Stimulated activated CD4-positive, alpha-beta T cell treated with anti-CD3 and anti-CD28 coated beads, Interleukin-12 subunit alpha, Interleukin-12 subunit beta, amount 100 ng/mL, for 4 hours (primary cell): ENCODE measurements around the gene GTF3C6.
"Not testable (repeated sequence)": the region's sequence is repeated elsewhere in the genome, so short reads cannot be mapped to it uniquely, and the experiment has no call there.

ENCODE experiments used
- DNase-seq: peaks from one replicate; pipeline ENCODE4 v3.0.0-alpha.2; 2020

GTF3C6 gene, protein sequence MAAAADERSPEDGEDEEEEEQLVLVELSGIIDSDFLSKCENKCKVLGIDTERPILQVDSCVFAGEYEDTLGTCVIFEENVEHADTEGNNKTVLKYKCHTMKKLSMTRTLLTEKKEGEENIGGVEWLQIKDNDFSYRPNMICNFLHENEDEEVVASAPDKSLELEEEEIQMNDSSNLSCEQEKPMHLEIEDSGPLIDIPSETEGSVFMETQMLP

DNA sequence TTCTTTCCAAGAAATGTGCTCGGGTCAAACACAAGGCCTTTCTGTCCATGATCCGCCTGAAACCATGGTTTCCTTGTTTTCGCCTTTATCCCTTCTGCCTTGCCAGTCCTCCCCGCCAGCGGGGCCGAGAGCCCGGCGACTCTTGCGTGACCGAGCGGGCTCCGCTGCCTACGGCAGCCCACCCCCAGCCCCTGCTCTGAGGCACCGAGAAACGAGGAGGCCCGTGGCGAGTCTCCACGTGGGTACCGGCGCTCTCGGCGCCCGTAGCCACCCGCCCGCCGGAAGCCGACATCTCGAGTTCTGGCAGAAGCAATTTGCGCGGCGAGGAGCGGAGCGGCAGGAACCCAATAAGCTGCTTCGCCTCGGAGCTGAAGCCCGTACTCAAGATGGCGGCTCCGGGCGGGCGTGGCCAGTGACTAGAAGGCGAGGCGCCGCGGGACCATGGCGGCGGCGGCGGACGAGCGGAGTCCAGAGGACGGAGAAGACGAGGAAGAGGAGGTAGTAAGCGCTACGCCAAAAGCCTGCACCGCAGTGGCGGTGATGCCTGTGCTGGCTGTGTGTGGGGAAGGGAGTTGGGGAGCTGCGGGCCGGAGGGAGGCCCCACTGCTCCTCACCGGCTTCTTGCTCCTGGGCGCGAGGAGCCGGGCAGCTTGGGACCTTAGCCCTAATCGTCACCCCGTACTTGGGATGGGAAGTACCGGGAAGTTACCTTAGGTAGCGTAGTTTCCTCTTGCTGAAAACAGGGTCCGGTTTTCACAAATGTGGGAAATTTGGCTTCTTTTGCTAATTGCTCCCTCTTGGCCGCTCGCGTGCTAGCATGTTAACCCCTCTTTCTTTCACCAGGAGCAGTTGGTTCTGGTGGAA is at the start of gene GTF3C6:
TSS of gene GTF3C6 (plus strand) at position 378 of the 864 bp plus-strand sequence. CDS start at position 442, 64 bp downstream.
- DNase-seq: peak; percentile 91

DNA sequence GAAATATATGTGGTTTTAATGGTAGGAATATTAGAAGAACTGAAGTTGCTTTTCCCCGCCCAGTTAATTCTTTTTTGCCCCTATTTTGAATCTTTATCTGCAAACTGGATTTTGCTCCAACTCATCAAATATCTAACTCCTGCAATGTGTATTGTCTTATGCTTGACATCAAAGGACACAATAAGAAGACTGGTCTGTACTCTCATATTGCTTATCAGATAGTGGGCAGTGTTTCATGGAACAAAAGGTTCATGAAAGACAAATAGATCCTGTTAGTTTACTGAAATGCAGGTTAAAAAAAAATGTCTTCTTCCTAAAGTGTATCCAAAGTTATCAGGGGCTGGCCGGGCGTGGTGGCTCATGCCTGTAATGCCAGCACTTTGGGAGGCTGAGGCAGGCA is 27.7 kb upstream of the GTF3C6 start:
- no peak for DNase-seq

DNA sequence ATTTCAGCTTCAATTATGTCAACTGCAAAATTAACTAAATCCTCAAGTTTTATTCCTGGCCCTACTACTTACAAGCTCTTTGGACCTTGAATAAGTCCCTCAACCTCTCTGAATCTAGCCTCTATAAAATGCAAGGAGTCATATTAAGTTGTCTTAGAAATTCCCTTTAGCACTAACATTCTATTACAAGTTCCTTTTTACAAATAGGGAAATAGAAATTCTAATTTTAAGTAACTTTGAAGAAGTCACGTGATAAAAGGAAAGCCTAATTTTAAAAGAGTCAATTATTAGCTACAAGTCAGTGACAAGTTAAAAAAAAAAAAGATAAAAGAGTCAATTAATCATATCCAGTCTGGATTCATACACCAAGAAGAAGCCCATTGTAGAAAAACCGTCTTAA is 24.6 kb upstream of the GTF3C6 start:
- no peak for DNase-seq

DNA sequence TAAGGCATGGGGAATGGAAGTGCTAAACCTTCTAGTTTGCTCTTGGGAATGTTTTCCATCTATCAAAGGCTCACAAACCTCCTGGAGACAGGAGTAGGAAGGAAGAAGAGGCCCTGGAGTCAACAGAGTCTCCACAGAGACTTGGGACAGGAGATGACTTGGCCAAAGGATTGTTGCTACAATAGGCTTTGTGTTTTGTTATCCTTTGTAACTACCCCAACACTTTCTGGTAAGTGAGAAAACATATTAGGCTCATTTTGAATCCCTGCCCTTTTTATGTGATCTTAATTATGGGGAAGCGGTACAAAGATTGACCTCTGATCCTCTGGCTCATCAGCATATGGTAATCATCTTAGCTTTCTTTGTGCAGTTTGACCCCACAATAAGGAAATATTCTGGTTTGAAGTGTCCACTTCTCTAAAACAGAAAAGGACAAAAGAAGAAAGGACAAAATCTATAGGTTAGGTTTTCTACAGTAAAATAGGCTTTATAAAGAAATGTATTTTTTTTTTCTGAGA is 24.1 kb upstream of the GTF3C6 start:
- DNase-seq: no peak

DNA sequence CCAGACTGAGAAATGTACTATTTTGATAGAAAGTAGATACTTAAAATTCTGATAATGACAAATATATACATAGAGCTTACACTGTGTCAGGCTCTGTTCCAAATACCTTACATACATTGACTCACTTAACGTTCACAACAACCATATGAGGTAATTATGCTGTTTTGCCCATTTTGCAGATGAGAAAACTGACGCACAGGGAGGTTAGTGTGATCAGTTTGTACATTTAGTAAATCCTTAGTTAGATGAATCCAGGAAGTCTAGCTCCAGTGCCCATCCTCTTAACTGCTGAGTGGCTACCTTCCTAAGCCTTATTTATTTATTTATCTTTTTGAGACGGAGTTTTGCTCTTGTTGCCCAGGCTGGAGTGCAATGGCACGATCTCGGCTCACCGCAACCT is 23.3 kb upstream of the GTF3C6 start:
- DNase-seq: no peak

DNA sequence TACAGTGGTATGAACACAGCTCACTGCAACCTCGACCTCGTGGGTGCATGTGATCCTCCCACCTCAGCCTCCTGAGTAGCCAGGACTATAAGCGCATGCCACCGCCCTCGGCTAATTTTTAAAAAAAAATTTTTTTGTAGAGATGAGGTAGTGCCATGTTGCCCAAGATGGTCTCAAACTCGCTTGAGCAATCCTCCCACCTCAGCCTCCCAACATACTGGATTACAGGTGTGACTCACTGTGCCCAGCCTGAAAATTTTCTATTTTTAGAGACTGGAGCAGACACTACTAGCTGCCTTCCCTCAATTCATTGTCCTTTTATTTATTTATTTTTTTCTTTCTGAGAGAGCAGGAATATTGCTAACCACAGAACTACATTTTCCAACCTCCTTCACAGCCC is 20.3 kb upstream of the GTF3C6 start:
- no peak for DNase-seq

DNA sequence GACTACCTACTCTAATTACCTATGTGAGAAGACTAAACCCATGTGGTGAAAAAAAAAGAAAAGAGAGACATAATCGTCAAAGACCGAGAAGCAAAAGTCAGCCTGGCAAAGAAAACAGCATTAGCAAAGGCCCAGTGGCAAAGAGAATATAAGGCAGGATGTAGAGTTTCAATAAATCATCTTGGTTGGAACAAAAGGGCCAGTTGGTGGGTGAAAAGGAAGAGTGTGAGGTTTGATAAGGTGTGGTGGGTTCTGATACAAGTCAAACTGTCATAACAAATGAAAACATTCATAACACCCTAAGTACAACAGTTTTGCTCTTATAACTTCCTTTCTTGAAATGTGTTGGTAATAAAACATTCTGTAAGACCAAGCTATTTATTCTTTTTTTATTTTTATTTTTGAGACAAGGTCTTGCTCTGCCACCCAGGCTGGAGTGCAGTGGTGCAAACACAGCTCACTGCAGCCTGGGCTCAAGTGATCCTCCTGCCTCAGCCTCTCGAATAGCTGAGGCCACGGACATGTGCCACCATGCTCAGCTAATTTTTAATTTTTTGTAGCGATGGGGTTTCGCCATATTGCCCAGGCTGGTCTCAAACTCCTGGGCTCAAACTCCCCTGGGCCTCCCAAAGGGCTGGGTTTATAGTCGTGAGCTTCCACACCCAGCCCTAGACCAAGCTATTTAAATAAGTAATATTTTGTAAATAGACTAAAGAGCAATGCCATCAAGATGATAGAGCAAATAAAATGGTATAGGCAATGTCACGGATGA is 18.9 kb upstream of the GTF3C6 start:
- DNase-seq: no peak

DNA sequence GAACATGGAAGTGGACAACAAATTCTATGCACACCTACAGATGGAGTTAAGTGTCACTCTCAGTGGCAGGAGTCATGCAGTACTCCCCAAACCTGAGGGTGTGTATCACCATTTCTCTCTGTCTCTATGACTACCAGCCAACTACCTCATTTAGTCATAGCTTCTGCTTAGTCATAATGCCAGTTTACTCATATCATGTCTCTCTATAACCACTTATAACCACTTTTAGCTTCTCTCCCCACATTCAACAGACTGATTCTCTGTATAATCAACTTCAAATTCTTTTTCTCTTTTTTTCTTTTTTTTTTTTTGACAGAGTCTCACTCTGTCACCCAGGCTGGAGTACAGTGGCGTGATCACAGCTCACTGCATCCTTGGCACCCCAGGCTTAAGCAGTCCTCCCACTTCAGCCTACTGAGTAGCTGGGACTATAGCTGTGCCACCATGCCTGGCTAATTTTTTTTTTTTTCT is 13.8 kb upstream of the GTF3C6 start:
- DNase-seq: peak; percentile 27

DNA sequence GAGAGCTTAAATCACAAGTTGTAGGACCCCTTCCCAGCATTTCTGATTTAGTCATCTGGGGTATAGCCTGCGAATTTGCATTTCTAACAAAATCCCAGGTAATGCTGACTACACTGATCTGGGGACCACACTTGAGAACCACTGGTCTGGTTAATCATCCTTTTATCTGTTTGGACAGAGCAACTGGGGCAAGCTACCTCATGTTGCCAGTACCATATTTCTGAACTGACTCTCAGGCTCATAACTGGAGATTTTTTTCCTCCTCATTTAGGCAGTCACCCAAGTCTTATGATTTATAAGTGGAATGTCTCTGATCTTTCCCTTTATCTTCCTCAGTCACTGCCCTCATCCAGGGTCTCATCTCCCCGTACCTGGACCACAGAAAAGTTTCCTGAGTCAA is 12.0 kb upstream of the GTF3C6 start:
- DNase-seq: no peak

DNA sequence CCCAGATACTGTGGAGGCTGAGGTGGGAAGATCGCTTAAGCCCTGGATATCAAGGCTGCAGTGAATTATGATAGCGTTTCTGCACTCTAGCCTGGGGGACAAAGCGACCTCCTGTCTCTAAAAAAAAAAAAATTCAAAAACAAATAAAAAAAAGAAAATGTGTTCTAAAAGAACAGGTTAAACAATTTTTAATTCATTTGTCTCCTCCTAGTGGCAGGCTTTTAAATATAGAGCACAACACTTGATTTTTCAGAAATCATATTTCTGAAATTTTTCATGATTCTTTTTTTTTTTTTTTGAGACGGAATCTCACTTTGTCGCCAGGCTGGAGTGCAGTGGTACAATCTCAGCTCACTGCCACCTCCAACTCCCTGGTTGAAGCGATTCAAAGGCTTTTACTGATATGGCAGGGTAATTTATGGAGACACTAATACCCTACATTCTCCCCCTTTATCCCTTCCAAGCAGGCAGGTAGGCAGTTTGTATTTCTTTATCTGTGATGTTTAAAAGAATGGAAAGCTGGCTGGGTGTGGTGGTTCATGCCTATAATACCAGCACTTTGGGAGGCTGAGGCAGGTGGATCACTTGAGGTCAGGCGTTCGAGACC is 8.7 kb upstream of the GTF3C6 start:
- no peak for DNase-seq

DNA sequence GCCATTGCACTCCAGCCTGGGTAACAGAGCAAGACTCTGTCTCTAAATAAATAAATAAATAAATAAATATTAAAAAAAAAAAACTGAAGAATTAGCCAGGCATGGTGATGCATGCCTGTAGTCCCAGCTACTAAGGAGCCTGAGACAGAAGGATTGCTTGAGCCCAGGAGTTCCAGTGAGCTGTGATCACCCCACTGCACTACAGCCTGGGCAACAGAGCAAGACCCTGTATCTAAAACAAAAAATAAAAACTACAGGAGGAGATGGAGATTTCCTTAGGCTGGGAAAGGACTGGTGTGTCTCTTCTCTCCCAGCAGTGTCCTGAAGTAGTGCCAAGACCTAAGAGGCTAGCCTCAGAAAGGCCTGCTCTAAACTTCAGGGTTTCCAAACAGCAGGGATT is 8.1 kb upstream of the GTF3C6 start:
- no peak for DNase-seq

DNA sequence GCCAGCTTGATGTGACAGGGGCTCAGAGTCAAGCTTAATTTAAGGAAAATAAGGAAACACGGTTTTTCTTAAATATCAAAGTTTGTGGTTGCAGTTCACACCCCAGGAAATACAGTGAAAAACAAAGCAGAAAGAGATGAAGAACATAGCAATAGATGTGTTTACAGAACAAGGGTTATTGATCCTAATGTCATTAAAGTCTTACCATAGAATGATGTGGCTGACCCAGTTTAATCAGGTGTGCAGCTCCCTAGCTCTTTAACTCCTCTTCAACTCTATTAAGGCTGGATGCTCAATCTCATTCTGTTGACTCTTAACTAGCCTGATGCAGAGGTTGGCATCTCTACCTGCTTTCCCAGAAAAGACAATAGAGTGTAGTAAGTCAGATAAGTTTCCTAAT is 7.5 kb upstream of the GTF3C6 start:
- DNase-seq: no peak

DNA sequence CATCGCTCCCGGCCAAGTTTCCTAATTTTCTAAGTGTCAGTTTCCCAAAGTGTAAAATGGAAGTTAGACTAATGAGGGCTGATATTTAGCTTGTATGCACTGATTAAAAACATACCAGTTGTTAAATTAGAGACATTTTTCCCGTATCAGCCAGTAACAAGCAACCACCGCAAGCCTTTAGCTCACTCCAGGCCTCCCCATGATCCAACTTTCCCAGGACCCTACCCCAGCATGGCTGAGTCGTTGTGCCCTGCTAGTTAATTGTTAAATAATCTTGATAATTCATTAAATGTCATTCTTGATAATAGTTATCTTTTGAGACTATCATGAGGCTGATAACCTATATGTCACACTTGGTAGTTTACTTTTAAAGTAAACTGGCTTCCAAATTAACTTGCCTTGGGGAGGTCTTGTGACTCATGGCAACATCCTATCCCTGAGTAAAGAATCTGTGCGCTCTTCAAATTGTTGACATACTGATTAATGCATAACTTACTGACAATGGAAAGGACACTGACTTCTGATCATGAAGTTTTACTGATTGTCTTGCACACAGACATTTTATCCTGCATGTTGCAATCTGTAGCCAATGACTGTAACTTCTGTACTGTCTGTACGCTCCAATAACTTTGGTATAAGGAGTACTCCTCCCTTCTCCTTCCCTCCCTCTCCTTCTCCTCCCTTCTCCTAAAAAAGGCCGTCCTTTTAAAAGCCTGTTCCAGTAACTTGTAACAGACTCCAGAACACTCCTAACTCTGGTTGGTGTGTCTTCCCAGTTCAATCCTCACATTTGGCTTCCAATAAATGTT is 6.3 kb upstream of the GTF3C6 start:
- DNase-seq: no peak

DNA sequence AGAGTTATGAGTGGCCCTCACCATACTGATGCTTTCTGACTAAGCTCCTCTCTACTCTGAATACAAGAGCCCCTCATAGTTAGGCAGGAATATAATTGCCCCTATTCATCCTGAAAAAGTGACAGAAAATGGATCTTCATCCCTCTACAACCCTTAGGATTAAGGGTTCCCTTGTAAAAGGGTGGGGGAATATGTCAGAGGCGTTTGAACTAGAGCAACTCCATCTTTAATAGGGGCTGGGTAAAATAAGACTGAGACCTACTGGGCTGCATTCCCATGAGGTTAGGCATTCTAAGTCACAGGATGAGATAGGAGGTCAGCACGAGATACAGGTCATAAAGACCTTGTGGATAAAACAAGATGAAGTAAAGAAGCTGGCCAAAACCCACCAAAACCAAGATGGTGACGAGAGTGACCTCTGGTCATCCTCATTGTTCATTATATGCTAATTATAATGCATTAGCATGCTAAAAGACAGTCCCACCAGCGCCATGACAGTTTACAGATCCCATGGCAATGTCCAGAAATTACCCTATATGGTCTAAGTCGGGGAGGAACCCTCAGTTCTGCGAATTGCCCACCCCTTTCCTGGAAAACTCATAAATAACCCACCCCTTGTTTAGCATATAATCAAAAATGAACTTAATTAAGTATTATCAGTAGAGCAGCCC is 4.7 kb upstream of the GTF3C6 start:
- no peak for DNase-seq

DNA sequence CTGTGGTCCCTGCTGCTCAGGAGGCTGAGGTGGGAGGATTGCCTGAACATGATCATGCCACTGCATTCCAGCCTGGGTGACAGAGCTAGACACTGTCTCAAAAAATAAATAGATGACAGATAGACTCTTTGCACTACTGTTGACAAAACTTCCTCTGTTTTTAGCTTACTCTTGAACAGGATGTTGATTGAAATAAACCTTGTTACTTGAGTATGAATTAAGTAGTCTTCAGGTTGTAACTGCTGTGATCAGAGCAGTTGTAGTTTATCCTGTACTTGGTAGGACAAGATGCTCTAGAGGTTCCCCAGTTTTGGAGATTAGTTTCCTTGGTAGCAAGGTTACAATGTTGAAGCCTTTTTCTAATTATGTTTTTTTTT is 1.5 kb downstream of the GTF3C6 start:
- no peak for DNase-seq

DNA sequence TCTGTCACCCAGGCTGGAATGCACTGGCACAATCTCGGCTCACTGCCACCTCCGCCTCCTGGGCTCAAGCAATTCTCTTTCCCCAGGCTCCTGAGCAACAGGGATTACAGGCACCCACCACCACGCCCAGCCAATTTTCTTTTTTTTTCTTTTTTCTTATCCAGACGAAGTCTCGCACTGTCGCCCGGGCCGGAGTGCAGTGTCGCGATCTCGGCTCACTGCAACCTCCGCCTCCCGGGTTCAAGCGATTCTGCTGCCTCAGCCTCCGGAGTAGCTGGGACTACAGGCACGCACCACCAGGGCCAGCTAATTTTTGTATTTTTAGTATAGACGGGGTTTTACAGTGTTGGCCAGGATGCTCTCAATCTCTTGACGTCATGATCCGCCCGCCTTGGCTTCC is 4.1 kb downstream of the GTF3C6 start:
- not testable (repeated sequence) for DNase-seq

DNA sequence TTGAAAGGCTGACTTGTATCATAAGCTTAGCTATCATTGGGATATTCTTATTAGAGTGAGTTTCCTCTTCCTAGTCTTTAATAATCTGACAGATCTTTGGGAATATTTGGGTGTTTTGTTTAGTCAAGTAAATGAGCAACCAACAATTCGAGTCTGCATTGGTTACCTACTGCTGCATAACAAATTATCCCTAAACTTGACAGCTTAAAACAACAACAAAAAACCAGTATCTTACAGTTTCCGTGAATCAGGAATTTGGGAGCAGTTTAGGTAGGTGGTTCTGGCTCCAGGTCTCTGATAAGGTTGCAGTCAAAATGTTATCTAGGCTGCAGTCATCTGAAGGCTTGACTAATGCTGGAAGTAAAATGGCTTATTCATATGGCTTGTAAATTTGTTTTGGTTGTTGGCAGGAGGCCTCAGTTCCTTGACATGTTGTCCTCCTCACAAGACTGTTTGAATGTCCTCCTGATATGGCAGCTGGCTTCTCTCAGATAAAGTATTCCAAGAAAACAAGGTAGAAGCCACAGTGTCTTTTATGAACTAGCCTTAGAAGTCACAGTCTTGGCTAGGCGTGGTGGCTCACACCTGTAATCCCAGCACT is 7.2 kb downstream of the GTF3C6 start:
- no peak for DNase-seq

DNA sequence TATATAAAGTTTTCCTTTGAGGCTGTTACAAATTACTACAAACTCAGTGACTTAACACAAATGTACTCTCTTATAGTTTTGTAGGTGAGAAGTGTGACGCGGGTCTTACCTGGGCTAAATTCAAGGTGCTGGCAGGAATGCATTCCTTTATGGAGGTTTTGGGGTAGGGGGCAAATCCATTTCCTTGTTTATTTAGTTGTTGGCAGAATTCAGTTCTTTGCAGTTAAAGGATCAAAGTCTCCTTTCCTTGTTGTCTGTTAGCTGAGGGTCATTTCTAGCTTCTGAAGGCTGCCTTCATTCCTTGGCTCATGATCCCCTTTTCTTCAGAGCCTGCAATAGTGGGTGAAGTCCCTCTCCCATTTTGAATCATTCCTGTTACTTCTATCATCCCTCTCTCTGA is 10.2 kb downstream of the GTF3C6 start:
- DNase-seq: not testable (repeated sequence)

DNA sequence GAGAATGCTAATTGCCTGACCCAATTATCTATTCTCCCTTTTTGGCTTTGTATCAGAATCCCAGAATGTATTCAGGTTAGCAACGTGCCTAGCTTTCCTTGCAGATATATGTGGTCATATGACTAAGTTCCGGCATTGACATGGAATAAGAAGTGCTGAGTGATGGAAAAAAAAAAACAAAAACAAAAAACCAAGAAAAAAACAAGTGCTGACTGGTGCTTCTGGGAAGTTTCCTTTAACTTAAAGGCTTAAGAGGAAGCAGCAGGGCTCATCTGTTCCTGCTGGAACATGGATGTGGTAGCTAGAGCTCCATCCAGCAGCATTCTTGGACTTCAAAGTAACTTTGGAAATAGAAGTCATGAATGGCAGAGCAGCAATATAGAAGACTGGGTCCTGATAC is 13.0 kb downstream of the GTF3C6 start:
- DNase-seq: no peak

DNA sequence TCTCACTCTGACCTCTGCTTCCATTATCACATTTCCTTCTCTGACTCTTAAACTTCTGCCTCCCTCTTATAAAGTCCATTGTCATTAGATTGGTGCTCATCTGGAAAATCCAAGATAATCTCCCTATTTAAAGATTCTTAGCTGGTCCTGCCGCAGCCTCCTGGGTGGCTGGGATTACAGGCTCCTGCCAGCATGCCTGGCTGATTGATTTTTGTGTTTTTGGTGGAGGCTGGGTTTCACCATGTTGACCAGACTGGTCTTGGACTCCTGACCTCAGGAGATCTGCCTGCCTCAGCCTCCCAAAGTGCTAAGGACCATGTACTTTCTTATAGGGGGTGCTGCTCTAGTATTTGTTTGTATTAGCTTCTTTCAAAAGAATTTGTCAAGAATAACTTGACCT is 18.1 kb downstream of the GTF3C6 start:
- DNase-seq: no peak

DNA sequence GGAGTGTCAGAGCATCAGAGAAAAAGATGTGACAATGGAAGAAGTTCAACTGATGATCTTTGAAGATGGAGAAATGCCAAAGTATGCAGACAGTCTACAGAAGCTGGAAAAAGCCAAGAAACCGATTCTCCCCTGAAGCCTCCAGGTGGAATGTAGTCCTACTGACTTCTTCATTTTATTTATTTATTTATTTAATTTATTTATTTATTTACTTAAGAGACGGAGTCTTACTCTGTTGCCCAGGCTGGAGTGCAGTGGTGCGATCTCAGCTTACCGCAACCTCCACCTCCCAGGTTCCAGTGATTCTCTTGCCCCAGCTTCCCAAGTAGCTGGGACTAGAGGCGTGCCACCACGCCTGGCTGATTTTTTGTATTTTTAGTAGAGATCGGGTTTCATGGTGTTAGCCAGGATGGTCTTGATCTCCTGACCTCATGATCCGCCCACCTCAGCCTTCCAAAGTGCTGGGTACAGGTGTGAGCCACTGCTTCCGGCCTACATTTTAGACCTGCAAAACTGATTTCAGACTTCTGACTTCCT is 21.1 kb downstream of the GTF3C6 start:
- DNase-seq: no peak
